Glutamatergic neuron (in vitro differentiated cells): Measurements from ENCODE around the gene MORF4L1. TPM values are rescaled to one million over a fixed set of nuclear protein-coding genes. Genes with fewer than 3 reads are reported as not detected.

Experiments
- DNase-seq: peaks from one replicate; pipeline ENCODE4 v3.0.0; 2022
- H3K27ac Mint-ChIP-seq: one replicate; pipeline ENCODE4 v1.8.0; 2020; ENCODE audit warnings: mild to moderate bottlenecking, mixed read lengths, inconsistent platforms; ENCODE audit not compliant: unreplicated experiment
- H3K27me3 Mint-ChIP-seq: one replicate; pipeline ENCODE4 v1.8.0; 2020; ENCODE audit warnings: mild to moderate bottlenecking, moderate library complexity, mixed read lengths, inconsistent platforms; ENCODE audit not compliant: unreplicated experiment
- H3K36me3 Mint-ChIP-seq: one replicate; pipeline ENCODE4 v1.8.0; 2020; ENCODE audit warnings: mild to moderate bottlenecking, mixed read lengths, inconsistent platforms; ENCODE audit not compliant: unreplicated experiment
- H3K4me1 Mint-ChIP-seq: one replicate; pipeline ENCODE4 v1.8.0; 2020; ENCODE audit warnings: mild to moderate bottlenecking, low read depth, mixed read lengths, inconsistent platforms; ENCODE audit not compliant: unreplicated experiment
- H3K4me3 Mint-ChIP-seq: one replicate; pipeline ENCODE4 v1.8.0; 2020; ENCODE audit warnings: mild to moderate bottlenecking, mixed read lengths, inconsistent platforms; ENCODE audit not compliant: unreplicated experiment
- H3K9me3 Mint-ChIP-seq: one replicate; pipeline ENCODE4 v1.8.0; 2020; ENCODE audit warnings: mild to moderate bottlenecking, moderate library complexity, mixed read lengths, inconsistent platforms; ENCODE audit not compliant: unreplicated experiment
- total RNA-seq: library from RNA; stranded (reverse); fragmentation: NEBNext Ultra II Directional; extraction: Animal tissue kit (Norgen Biotek cat#: 25700); gene quantifications from one replicate; pipeline ENCODE4 v1.2.1, GENCODE V29; 2021; ENCODE audit not compliant: unreplicated experiment
- TF ChIP-seq, protein P1 (sequence below): fragments of 200-600 bp; sonication (generic); IDR thresholded peaks from one replicate; pipeline ENCODE4 v1.5.0; 2021; ENCODE audit not compliant: partially characterized antibody, unreplicated experiment

MORF4L1 gene
- total RNA-seq, 1 donor from 2014 or later, result 379 TPM

DNA sequence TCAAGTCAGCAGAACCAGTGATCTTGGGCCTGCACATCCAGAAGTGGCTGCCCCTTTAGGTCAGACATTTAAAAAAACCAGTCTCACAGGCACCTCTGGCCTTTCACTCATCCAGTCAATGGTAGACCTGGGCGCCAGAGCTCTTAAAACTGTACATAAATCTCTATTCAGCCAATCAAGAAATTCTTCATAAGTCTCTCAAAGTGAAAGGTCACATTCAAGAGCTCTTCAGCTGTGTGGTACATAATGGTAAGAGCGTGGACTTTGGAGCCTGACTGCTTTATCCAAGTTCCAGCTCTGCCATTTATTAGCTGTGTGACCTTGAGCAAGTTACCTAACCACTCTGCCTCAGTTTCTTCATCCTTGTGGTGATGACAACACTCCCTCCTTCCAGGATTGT, 22.3 kb upstream of the MORF4L1 start:
- TF ChIP-seq, protein P1, sequence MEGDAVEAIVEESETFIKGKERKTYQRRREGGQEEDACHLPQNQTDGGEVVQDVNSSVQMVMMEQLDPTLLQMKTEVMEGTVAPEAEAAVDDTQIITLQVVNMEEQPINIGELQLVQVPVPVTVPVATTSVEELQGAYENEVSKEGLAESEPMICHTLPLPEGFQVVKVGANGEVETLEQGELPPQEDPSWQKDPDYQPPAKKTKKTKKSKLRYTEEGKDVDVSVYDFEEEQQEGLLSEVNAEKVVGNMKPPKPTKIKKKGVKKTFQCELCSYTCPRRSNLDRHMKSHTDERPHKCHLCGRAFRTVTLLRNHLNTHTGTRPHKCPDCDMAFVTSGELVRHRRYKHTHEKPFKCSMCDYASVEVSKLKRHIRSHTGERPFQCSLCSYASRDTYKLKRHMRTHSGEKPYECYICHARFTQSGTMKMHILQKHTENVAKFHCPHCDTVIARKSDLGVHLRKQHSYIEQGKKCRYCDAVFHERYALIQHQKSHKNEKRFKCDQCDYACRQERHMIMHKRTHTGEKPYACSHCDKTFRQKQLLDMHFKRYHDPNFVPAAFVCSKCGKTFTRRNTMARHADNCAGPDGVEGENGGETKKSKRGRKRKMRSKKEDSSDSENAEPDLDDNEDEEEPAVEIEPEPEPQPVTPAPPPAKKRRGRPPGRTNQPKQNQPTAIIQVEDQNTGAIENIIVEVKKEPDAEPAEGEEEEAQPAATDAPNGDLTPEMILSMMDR, result no peak
- Mint-ChIP-seq H3K9me3 (no peaks in the 10 kb centered on the region), H3K27me3 (peaks cover 4% of the 10 kb centered on the region), H3K27ac (no peak overlapping the region), H3K4me3 (no peak overlapping the region), H3K4me1 (no peaks in the 10 kb centered on the region), H3K36me3 (no peaks in the 10 kb centered on the region)
- DNase-seq, result no peak

DNA sequence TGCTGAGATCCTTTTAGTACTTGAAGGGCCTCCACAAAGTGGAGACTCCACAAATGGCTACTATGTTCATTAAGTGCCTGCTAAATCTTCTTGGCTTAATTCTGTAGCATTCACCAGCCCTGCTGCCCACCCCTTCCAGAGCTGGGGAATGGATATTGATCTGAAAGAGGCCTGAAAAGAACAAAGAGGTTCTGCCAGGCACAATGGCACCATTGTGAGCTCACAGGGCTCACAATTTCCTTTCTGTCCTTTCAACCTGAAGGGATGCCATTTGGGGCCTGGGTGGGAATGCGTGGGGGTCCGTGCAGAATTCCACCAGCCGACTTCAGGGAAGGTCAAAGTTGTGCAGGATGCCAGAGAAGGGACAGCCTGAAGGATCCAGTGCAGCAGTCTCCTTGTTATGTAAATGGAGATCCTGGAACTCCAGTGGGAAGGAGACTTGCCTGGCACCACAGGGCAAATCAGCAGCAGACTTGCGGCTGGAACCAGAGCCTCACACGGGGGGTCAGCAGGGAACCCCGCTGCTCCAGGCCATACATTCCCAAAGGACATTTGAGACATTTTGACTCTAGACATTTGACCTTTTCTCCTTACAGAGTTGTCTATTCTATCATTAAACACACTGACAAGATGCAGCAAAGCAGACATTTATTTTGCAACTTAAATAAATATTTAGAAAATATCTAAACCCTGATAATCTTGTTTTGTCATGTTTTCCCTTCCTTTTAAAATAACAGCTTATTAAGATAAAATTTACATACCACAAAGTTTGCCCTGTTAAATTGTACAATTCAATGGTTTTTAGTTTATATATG, 21.5 kb upstream of the MORF4L1 start:
- TF ChIP-seq, protein P1, result no peak
- DNase-seq, result no peak
- no peak overlapping the region for H3K27ac Mint-ChIP-seq
- H3K4me3 Mint-ChIP-seq, result no peak overlapping the region
- H3K9me3 Mint-ChIP-seq, result no peaks in the 10 kb centered on the region
- H3K36me3 Mint-ChIP-seq, result no peaks in the 10 kb centered on the region
- H3K27me3 Mint-ChIP-seq, result peaks cover 2% of the 10 kb centered on the region
- no peaks in the 10 kb centered on the region for H3K4me1 Mint-ChIP-seq

DNA sequence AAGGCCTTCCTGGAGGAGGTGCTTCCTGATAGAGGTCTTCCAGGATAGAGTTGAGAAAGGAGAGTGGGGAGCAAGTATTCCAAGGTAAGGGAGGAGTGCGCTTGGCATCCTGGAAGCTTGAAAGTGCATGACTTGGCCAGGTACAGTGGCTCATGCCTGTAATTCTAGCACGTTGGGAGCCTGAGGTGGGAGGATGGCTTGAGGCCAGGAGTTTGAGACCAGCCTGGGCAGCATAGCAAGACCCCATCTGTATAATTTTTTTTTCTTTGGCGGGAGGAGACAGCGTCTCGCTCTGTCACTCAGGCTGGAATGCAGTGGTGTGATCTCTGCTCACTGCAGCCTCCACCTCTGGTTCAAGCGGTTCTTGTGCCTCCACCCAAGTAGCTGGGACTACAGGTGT, 19.2 kb upstream of the MORF4L1 start:
- DNase-seq, result no peak
- peaks cover 2% of the 10 kb centered on the region for H3K27me3 Mint-ChIP-seq
- H3K9me3 Mint-ChIP-seq, result no peaks in the 10 kb centered on the region
- H3K27ac Mint-ChIP-seq, result no peak overlapping the region
- H3K4me3 Mint-ChIP-seq, result no peak overlapping the region
- no peaks in the 10 kb centered on the region for H3K4me1 Mint-ChIP-seq
- TF ChIP-seq, protein P1, result no peak
- H3K36me3 Mint-ChIP-seq, result no peaks in the 10 kb centered on the region

DNA sequence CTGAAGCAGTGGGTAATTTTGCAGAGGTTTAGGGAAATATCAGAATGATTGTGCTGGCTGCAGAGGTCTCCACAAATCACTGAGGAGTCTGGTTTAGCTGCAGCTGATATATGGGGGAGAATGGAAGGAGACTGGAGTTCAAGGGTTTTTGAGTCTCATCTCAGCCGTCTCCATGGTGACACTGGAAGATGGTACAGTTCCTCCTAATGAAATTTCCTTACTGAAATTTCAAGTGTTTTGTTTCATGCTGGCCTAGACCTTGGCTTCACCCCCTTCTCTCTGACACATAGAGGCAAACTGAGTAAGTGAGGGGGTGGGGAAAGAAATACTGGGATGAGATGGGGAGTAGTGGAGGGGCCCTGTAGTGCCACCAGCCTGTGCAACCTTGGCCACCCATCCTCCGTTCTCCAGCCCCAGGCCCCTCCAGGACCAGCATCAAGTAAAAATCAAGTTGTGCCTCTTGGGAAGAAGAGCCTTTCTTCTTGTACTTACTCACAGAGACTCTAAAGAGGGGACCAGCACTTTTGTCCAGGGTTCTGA, 17.8 kb upstream of the MORF4L1 start:
- no peak overlapping the region for H3K27ac Mint-ChIP-seq
- H3K27me3 Mint-ChIP-seq, result peaks cover 2% of the 10 kb centered on the region
- H3K9me3 Mint-ChIP-seq, result no peaks in the 10 kb centered on the region
- H3K36me3 Mint-ChIP-seq, result no peaks in the 10 kb centered on the region
- TF ChIP-seq, protein P1, result no peak
- H3K4me3 Mint-ChIP-seq, result no peak overlapping the region
- H3K4me1 Mint-ChIP-seq, result no peaks in the 10 kb centered on the region
- DNase-seq, result no peak

DNA sequence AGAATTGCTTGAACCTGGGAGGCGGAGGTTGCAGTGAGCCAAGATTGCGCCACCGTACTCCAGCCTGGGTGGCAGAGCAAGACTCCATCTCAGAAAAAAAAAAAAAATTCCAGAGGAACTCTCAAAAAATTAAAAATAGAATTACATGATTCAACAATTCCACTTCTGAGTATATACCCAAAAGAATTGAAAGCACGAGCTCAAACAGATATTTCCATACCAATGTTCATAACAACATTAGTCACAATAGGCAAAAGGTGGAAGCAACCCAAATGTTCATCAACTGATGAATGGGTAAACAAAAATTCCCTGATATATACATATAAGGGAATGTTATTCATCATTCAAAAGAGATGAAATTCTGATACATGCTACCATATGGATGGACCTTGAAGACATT, 16.9 kb upstream of the MORF4L1 start:
- H3K4me3 Mint-ChIP-seq, result no peak overlapping the region
- DNase-seq, result no peak
- no peaks in the 10 kb centered on the region for H3K4me1 Mint-ChIP-seq
- peaks cover 7% of the 10 kb centered on the region for H3K9me3 Mint-ChIP-seq
- no peak overlapping the region for H3K27ac Mint-ChIP-seq
- TF ChIP-seq, protein P1, result no peak
- peaks cover 9% of the 10 kb centered on the region for H3K27me3 Mint-ChIP-seq
- H3K36me3 Mint-ChIP-seq, result no peaks in the 10 kb centered on the region
